SJSA1 (cell line): ENCODE measurements around the gene FAM118B. TPM values are rescaled to one million over a fixed set of nuclear protein-coding genes. Genes with fewer than 3 reads are reported as not detected.
A peak's percentile ranks its signal among the peaks of the same experiment; 100 is the strongest.

Experiments
- DNase-seq, 2 experiments: peaks; one replicate each; pipeline ENCODE4 v3.0.0-alpha.2; 2015 to 2020; ENCODE audit warnings: low spot score in 2 of 2, low read depth in 1 of 2
- H3K27ac ChIP-seq: fragments of 250-450 bp; sonication (Bioruptor Pico); 2 replicates; pipeline ENCODE4 v1.5.1; 2020; ENCODE audit warnings: mild to moderate bottlenecking, moderate library complexity
- H3K27me3 ChIP-seq: fragments of 250-450 bp; sonication (Bioruptor Pico); replicated peaks from 2 replicates; pipeline ENCODE4 v1.5.1; 2020; ENCODE audit warnings: mild to moderate bottlenecking, moderate library complexity
- H3K36me3 ChIP-seq: fragments of 250-450 bp; sonication (Bioruptor Pico); 2 replicates; pipeline ENCODE4 v1.5.1; 2020; ENCODE audit warnings: mild to moderate bottlenecking
- H3K4me1 ChIP-seq: fragments of 250-450 bp; sonication (Bioruptor Pico); replicated peaks from 2 replicates; pipeline ENCODE4 v1.6.1; 2021; ENCODE audit warnings: mild to moderate bottlenecking
- H3K4me3 ChIP-seq: fragments of 250-450 bp; sonication (Bioruptor Pico); 2 replicates; pipeline ENCODE4 v1.5.1; 2020; ENCODE audit warnings: mild to moderate bottlenecking
- H3K9me3 ChIP-seq: fragments of 250-450 bp; sonication (Bioruptor Pico); replicated peaks from 2 replicates; pipeline ENCODE4 v1.5.1; 2020; ENCODE audit warnings: mild to moderate bottlenecking
- total RNA-seq: library from RNA; depleted of rRNA; stranded (reverse); fragments of >200 nt; shearing (Covaris generic); gene quantifications from 2 replicates; pipeline ENCODE4 v1.2.3, GENCODE V29; 2014; rRNA removed

FAM118B gene
- 8.6 and 12.2 TPM in 2 replicates for total RNA-seq

GRCh38 chr11:126211236-126212088 is at the start of gene FAM118B, which contains the start of gene RPUSD4:
TSS of gene FAM118B (plus strand) at chr11:126211782. CDS start at chr11:126235002, 23,220 bp downstream.
TSS of gene RPUSD4 (minus strand) at chr11:126211650. CDS start at chr11:126211638, 12 bp downstream.
- H3K27me3 ChIP-seq: no peaks in the 10 kb centered on the region
- H3K4me1 ChIP-seq: peaks cover 7% of the 10 kb centered on the region; the same call in 1 of the 2 replicates
- peak; percentile 69 to 93 for DNase-seq

GRCh38 chr11:126162306-126163030 is 49.1 kb upstream of the FAM118B start:
- H3K4me1 ChIP-seq: no peaks in the 10 kb centered on the region
- DNase-seq: no peak

More at GRCh38 chr11:126211236-126212088, at the start of gene FAM118B, which contains the start of gene RPUSD4:
- Histone ChIP-seq H3K4me3 (peak within 1 kb of the TSS; percentile 63), H3K36me3 (peaks cover 5% of the 10 kb centered on the region; the same call in 1 of the 2 replicates), H3K9me3 (no peaks in the 10 kb centered on the region), H3K27ac (no peak within 1 kb of the TSS)

GRCh38 chr11:126163074-126163700 is 48.4 kb upstream of the FAM118B start:
- no peak for DNase-seq
- Histone ChIP-seq H3K27ac (no peak overlapping the region), H3K9me3 (no peaks in the 10 kb centered on the region), H3K4me3 (no peak overlapping the region), H3K27me3 (no peaks in the 10 kb centered on the region), H3K4me1 (no peaks in the 10 kb centered on the region), H3K36me3 (no peaks in the 10 kb centered on the region)

More at GRCh38 chr11:126162306-126163030, 49.1 kb upstream of the FAM118B start:
- Histone ChIP-seq H3K4me3 (no peak overlapping the region), H3K27ac (no peak overlapping the region), H3K27me3 (no peaks in the 10 kb centered on the region), H3K9me3 (no peaks in the 10 kb centered on the region), H3K36me3 (no peaks in the 10 kb centered on the region)

GRCh38 chr11:126163779-126164178 is 47.8 kb upstream of the FAM118B start:
- Histone ChIP-seq H3K9me3 (no peaks in the 10 kb centered on the region), H3K4me1 (no peaks in the 10 kb centered on the region), H3K27me3 (no peaks in the 10 kb centered on the region), H3K36me3 (no peaks in the 10 kb centered on the region), H3K4me3 (no peak overlapping the region), H3K27ac (no peak overlapping the region)
- DNase-seq: no peak

- Histone ChIP-seq H3K9me3 (no peaks in the 10 kb centered on the region), H3K27me3 (no peaks in the 10 kb centered on the region), H3K36me3 (no peaks in the 10 kb centered on the region), H3K27ac (no peak overlapping the region), H3K4me1 (no peaks in the 10 kb centered on the region), H3K4me3 (no peak overlapping the region)
- DNase-seq: no peak
These were observed 46.8 kb upstream of the FAM118B start for GRCh38 chr11:126164781-126165180.

- Histone ChIP-seq H3K27me3 (no peaks in the 10 kb centered on the region), H3K4me3 (no peak overlapping the region), H3K27ac (no peak overlapping the region), H3K36me3 (no peaks in the 10 kb centered on the region), H3K4me1 (no peaks in the 10 kb centered on the region), H3K9me3 (no peaks in the 10 kb centered on the region)
- no peak for DNase-seq
These were observed 46.3 kb upstream of the FAM118B start for GRCh38 chr11:126165311-126165720.

GRCh38 chr11:126165757-126166156 is 45.8 kb upstream of the FAM118B start:
- no peak for DNase-seq
- H3K9me3 ChIP-seq: no peaks in the 10 kb centered on the region
- no peaks in the 10 kb centered on the region for H3K36me3 ChIP-seq
- no peaks in the 10 kb centered on the region for H3K4me1 ChIP-seq
- no peak overlapping the region for H3K4me3 ChIP-seq
- H3K27me3 ChIP-seq: no peaks in the 10 kb centered on the region
- H3K27ac ChIP-seq: no peak overlapping the region

GRCh38 chr11:126166413-126166812 is 45.2 kb upstream of the FAM118B start:
- no peaks in the 10 kb centered on the region for H3K9me3 ChIP-seq
- no peaks in the 10 kb centered on the region for H3K27me3 ChIP-seq
- H3K27ac ChIP-seq: no peak overlapping the region
- H3K4me3 ChIP-seq: no peak overlapping the region
- no peak for DNase-seq
- no peaks in the 10 kb centered on the region for H3K4me1 ChIP-seq
- no peaks in the 10 kb centered on the region for H3K36me3 ChIP-seq

GRCh38 chr11:126167488-126167887 is 44.1 kb upstream of the FAM118B start:
- no peak for DNase-seq
- Histone ChIP-seq H3K27ac (no peak overlapping the region), H3K27me3 (no peaks in the 10 kb centered on the region; the same call in 1 of the 2 replicates), H3K9me3 (no peaks in the 10 kb centered on the region), H3K4me3 (no peak overlapping the region), H3K4me1 (no peaks in the 10 kb centered on the region), H3K36me3 (no peaks in the 10 kb centered on the region)

- Histone ChIP-seq H3K27ac (no peak overlapping the region), H3K9me3 (no peaks in the 10 kb centered on the region), H3K27me3 (no peaks in the 10 kb centered on the region; the same call in 1 of the 2 replicates), H3K4me3 (no peak overlapping the region), H3K4me1 (no peaks in the 10 kb centered on the region), H3K36me3 (no peaks in the 10 kb centered on the region)
- DNase-seq: no peak
These were observed 42.3 kb upstream of the FAM118B start for GRCh38 chr11:126169291-126169690.

GRCh38 chr11:126172596-126173038 is 39.0 kb upstream of the FAM118B start:
- DNase-seq: no peak
- Histone ChIP-seq H3K4me1 (no peaks in the 10 kb centered on the region), H3K4me3 (no peak overlapping the region), H3K27ac (no peak overlapping the region), H3K36me3 (no peaks in the 10 kb centered on the region), H3K9me3 (no peaks in the 10 kb centered on the region), H3K27me3 (no peaks in the 10 kb centered on the region; the same call in 1 of the 2 replicates)

- DNase-seq: no peak
These were observed 38.3 kb upstream of the FAM118B start for GRCh38 chr11:126173257-126173656.

GRCh38 chr11:126174816-126175215 is 36.8 kb upstream of the FAM118B start:
- no peak for DNase-seq
- Histone ChIP-seq H3K9me3 (no peaks in the 10 kb centered on the region), H3K4me1 (no peaks in the 10 kb centered on the region), H3K36me3 (no peaks in the 10 kb centered on the region), H3K27me3 (no peaks in the 10 kb centered on the region; the same call in 1 of the 2 replicates), H3K27ac (no peak overlapping the region), H3K4me3 (no peak overlapping the region)

More at GRCh38 chr11:126173257-126173656, 38.3 kb upstream of the FAM118B start:
- H3K27me3 ChIP-seq: no peaks in the 10 kb centered on the region; the same call in 1 of the 2 replicates
- H3K9me3 ChIP-seq: no peaks in the 10 kb centered on the region
- no peaks in the 10 kb centered on the region for H3K4me1 ChIP-seq
- no peaks in the 10 kb centered on the region for H3K36me3 ChIP-seq
- no peak overlapping the region for H3K4me3 ChIP-seq
- no peak overlapping the region for H3K27ac ChIP-seq
